ENCODE measurements around the gene ARAP2. TPM values are rescaled to one million over a fixed set of nuclear protein-coding genes. Genes with fewer than 3 reads are reported as not detected.

The ARAP2 gene
- total and polyA plus RNA-seq, 2 experiments from 2014 or later = 5.9 to 22.7 TPM

DNA sequence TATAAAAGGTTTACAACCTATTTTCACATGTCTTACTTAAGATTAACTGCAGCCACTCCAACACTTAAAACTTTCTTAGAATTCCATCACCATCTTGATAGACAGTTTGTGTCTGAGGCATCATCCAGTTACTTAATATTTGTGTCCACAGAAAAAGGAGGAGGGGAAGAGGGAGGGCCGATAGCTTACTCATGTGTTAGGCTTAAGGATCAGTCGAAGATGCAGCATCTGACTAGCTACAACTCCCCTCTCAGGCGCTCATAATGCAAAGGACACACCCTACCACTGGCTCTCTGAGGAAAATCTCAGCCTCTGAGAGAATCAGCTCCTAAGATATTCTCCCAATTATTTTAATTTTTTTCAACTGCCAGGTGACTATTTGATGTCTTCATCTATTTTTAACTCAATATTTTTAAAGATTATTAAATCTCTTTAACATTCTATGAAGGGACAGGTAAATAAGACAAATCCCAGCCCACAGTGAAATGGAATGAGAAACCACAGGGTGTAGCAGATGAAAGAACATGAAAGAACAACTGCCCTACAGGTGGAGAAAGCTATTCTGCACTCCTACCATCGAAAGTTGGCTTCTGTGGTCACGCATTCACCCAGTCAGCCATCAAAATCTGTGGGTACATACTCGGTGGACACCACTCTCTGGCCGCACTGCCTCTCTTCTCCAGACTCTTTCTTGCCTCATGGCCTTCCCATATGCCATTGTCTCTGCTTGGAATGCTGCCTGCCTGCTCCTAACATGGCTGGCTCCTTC is 48.0 kb downstream of the ARAP2 start:
- no peak overlapping the region for H3K27ac ChIP-seq
- no peak overlapping the region for H3K4me3 ChIP-seq
- H3K79me2 ChIP-seq = no peaks in the 10 kb centered on the region
- TF ChIP-seq EZH2phosphoT487 (IDR thresholded peaks at IDR 0.05; ENCODE audit: low read depth, severe bottlenecking, unreplicated experiment) (no peak), CTCF (IDR thresholded peaks at IDR 0.05; ENCODE audit: poor library complexity) (no peak), EZH2 (IDR thresholded peaks at IDR 0.05; ENCODE audit: borderline replicate concordance) (no peak)
- no peaks in the 10 kb centered on the region for H3K9me3 ChIP-seq (ENCODE audit: low read depth)
- H3K27me3 ChIP-seq = no peaks in the 10 kb centered on the region
- WGBS (ENCODE audit: low lambda C conversion rate, missing lambda C conversion rate) = 89% methylated on average over 7 of the region's 7 CpGs
- H3K9me2 ChIP-seq (replicated peaks; ENCODE audit: insufficient read depth) = no peaks in the 10 kb centered on the region
- no peaks in the 10 kb centered on the region for H3K4me1 ChIP-seq (ENCODE audit: insufficient read depth)
- no peak overlapping the region for H2AFZ ChIP-seq
- no peaks in the 10 kb centered on the region for H3K36me3 ChIP-seq (replicated peaks; ENCODE audit: insufficient read depth, low read depth)
- no peak for DNase-seq (ENCODE audit: low spot score)
- H4K20me1 ChIP-seq (ENCODE audit: insufficient read depth, poor library complexity, severe bottlenecking) = no peaks in the 10 kb centered on the region
- H3K4me2 ChIP-seq = no peak overlapping the region

GRCh38 chr4:36192922-36193321 is 51.4 kb downstream of the ARAP2 start:
- WGBS (ENCODE audit: low lambda C conversion rate, missing lambda C conversion rate) = 78% methylated on average over 1 of the region's 1 CpG
- H3K4me3 ChIP-seq = no peak overlapping the region
- DNase-seq (ENCODE audit: low spot score) = no peak
- H4K20me1 ChIP-seq (ENCODE audit: insufficient read depth, poor library complexity, severe bottlenecking) = no peaks in the 10 kb centered on the region
- H3K27me3 ChIP-seq = no peaks in the 10 kb centered on the region
- no peaks in the 10 kb centered on the region for H3K36me3 ChIP-seq (replicated peaks; ENCODE audit: insufficient read depth, low read depth)
- H3K9me2 ChIP-seq (replicated peaks; ENCODE audit: insufficient read depth) = no peaks in the 10 kb centered on the region
- no peak for TF ChIP-seq CTCF (IDR thresholded peaks at IDR 0.05; ENCODE audit: poor library complexity)
- no peak for TF ChIP-seq EZH2 (IDR thresholded peaks at IDR 0.05; ENCODE audit: borderline replicate concordance)
- TF ChIP-seq EZH2phosphoT487 (IDR thresholded peaks at IDR 0.05; ENCODE audit: low read depth, severe bottlenecking, unreplicated experiment) = no peak
- H3K79me2 ChIP-seq = no peaks in the 10 kb centered on the region
- no peaks in the 10 kb centered on the region for H3K9me3 ChIP-seq (ENCODE audit: low read depth)
- H3K27ac ChIP-seq = no peak overlapping the region
- no peak overlapping the region for H2AFZ ChIP-seq
- no peak overlapping the region for H3K4me2 ChIP-seq
- H3K4me1 ChIP-seq (ENCODE audit: insufficient read depth) = no peaks in the 10 kb centered on the region

DNA sequence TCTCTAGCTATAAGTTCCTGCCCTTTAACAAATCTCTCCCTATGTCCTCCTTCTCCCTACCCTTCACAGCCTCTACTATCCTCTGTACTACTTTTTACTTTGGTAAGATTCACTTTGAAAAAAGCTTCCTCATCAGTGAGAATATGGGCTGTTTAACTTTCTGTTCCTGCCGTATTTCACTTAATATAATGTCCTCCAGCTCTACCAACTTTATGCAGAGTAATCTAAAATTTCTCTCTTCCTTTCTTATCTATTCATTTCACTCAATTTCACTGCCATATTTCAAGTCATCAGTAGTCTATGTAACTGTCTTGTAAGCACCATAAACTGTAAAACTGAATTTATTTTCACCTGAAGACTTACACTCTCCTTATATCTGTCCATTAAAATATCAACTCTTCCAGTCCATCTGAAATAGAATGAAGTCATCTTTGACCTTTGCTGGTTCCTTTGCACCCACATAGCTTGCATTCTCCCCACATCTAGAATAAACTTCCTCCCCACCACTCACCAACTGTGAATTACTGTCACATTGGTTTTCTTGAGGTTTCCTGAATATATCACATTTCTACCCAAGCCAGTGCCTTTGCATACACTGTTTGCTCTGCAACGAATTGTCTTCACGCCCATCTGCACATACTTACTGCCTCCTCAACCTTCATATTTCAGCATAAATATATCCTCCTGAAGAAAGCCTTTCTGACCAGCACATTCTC is 54.6 kb downstream of the ARAP2 start:
- DNase-seq (ENCODE audit: low spot score) = no peak
- Histone ChIP-seq H3K9me3 (ENCODE audit: low read depth) (no peaks in the 10 kb centered on the region), H3K27me3 (no peaks in the 10 kb centered on the region), H3K4me2 (no peak overlapping the region), H2AFZ (no peak overlapping the region), H3K4me1 (ENCODE audit: insufficient read depth) (no peaks in the 10 kb centered on the region), H3K4me3 (no peak overlapping the region), H3K79me2 (no peaks in the 10 kb centered on the region), H3K36me3 (replicated peaks; ENCODE audit: insufficient read depth, low read depth) (no peaks in the 10 kb centered on the region), H3K27ac (no peak overlapping the region), H3K9me2 (replicated peaks; ENCODE audit: insufficient read depth) (no peaks in the 10 kb centered on the region), H4K20me1 (ENCODE audit: insufficient read depth, poor library complexity, severe bottlenecking) (no peaks in the 10 kb centered on the region)
- WGBS (ENCODE audit: low lambda C conversion rate, missing lambda C conversion rate) = 77% methylated on average over 3 of the region's 3 CpGs
- TF ChIP-seq EZH2phosphoT487 (IDR thresholded peaks at IDR 0.05; ENCODE audit: low read depth, severe bottlenecking, unreplicated experiment) (no peak), CTCF (IDR thresholded peaks at IDR 0.05; ENCODE audit: poor library complexity) (no peak), EZH2 (IDR thresholded peaks at IDR 0.05; ENCODE audit: borderline replicate concordance) (no peak)
